WTC11 (cell line): ENCODE results near the gene CALN1. TPM values are rescaled to one million over a fixed set of nuclear protein-coding genes. Genes with fewer than 3 reads are reported as not detected.

Experiments
- ATAC-seq: fragments of 200-7000 bp; cut with Tn5 transposase; 2 replicates; pipeline ENCODE4 v1.10.0; 2021; ENCODE audit warnings: mild to moderate bottlenecking, moderate library complexity
- CTCF ChIA-PET: fragments of 300-600 bp; sonication (Branson Sonifier 250); formaldehyde crosslinking; loops from one replicate; lab custom pipeline; 2021; ENCODE audit warnings: antibody characterized with exemption; lab: Charles Lee
- POLR2A ChIA-PET: fragments of 350-600 bp; sonication (Branson Sonifier 250); formaldehyde crosslinking; loops from one replicate; lab custom pipeline; 2021; ENCODE audit warnings: antibody characterized with exemption; lab: Charles Lee
- DNase-seq: peaks from one replicate; pipeline ENCODE4 v3.0.0; 2021; ENCODE audit warnings: low spot score
- H3K27ac Mint-ChIP-seq: 2 replicates; pipeline ENCODE4 v1.8.0; 2021; ENCODE audit warnings: mixed read lengths
- H3K27me3 Mint-ChIP-seq: 2 replicates; pipeline ENCODE4 v1.8.0; 2021; ENCODE audit warnings: low read depth, mild to moderate bottlenecking, moderate library complexity, mixed read lengths
- H3K36me3 Mint-ChIP-seq: 2 replicates; pipeline ENCODE4 v1.8.0; 2021; ENCODE audit warnings: mixed read lengths
- H3K4me1 Mint-ChIP-seq: 2 replicates; pipeline ENCODE4 v1.8.0; 2022; ENCODE audit warnings: mixed read lengths
- H3K4me3 Mint-ChIP-seq: 2 replicates; pipeline ENCODE4 v1.8.0; 2021; ENCODE audit warnings: mild to moderate bottlenecking, moderate library complexity, mixed read lengths
- H3K9me3 Mint-ChIP-seq: 2 replicates; pipeline ENCODE4 v1.8.0; 2021; ENCODE audit warnings: mixed read lengths
- GRHL2 ChIP-seq: fragments of 250-450 bp; sonication (Bioruptor Pico); IDR thresholded peaks from 2 replicates; pipeline ENCODE4 v1.8.0; 2022; ENCODE audit warnings: mild to moderate bottlenecking, moderate library complexity; ENCODE audit not compliant: insufficient replicate concordance, severe bottlenecking
- GTF2I ChIP-seq: fragments of 250-450 bp; sonication (Bioruptor Pico); conservative IDR thresholded peaks from 2 replicates; pipeline ENCODE4 v1.4.0; 2021; ENCODE audit warnings: mild to moderate bottlenecking
- JUN ChIP-seq: sonication (generic); formaldehyde crosslinking; IDR thresholded peaks from 2 replicates; pipeline ENCODE4 v1.8.0; 2023; ENCODE audit warnings: mild to moderate bottlenecking, missing genetic modification reagents
- MXD4 ChIP-seq: fragments of 250-450 bp; sonication (Bioruptor Pico); IDR thresholded peaks from 2 replicates; pipeline ENCODE4 v1.8.0; 2021; ENCODE audit warnings: mild to moderate bottlenecking, moderate library complexity, borderline replicate concordance
- NFYB ChIP-seq: sonication (generic); formaldehyde crosslinking; conservative IDR thresholded peaks from 2 replicates; pipeline ENCODE4 v1.8.0; 2022; ENCODE audit warnings: low read depth, missing genetic modification reagents
- NR3C1 ChIP-seq: sonication (generic); formaldehyde crosslinking; conservative IDR thresholded peaks from 2 replicates; pipeline ENCODE4 v1.8.1; 2023; ENCODE audit warnings: low read depth, mild to moderate bottlenecking, missing genetic modification reagents
- RELA ChIP-seq: sonication (generic); formaldehyde crosslinking; IDR thresholded peaks from 2 replicates; pipeline ENCODE4 v1.8.1; 2022; ENCODE audit warnings: missing genetic modification reagents, mild to moderate bottlenecking, borderline replicate concordance
- SOX15 ChIP-seq: fragments of 250-450 bp; sonication (Bioruptor Pico); IDR thresholded peaks from 2 replicates; pipeline ENCODE4 v1.9.0; 2021; ENCODE audit warnings: mild to moderate bottlenecking
- ZNF138 ChIP-seq: sonication (generic); formaldehyde crosslinking; conservative IDR thresholded peaks from 2 replicates; pipeline ENCODE4 v1.8.1; 2022; ENCODE audit warnings: mild to moderate bottlenecking, moderate library complexity, missing genetic modification reagents
- ZNF416 ChIP-seq: fragments of 250-450 bp; sonication (Bioruptor Pico); IDR thresholded peaks from 2 replicates; pipeline ENCODE4 v1.9.0; 2021; ENCODE audit warnings: mild to moderate bottlenecking, inconsistent platforms
- ZNF671 ChIP-seq: fragments of 250-450 bp; sonication (Bioruptor Pico); IDR thresholded peaks from 2 replicates; pipeline ENCODE4 v1.8.0; 2021; ENCODE audit warnings: mild to moderate bottlenecking
- total RNA-seq: library from RNA; stranded (reverse); gene quantifications from 3 replicates; pipeline ENCODE4 v1.2.3, GENCODE V29; 2021
- TF ChIP-seq, protein P1 (sequence below): sonication (generic); formaldehyde crosslinking; IDR thresholded peaks from 2 replicates; pipeline ENCODE4 v1.8.1; 2023; ENCODE audit warnings: mild to moderate bottlenecking, missing genetic modification reagents, borderline replicate concordance
- TF ChIP-seq, protein P2 (sequence below): fragments of 250-450 bp; sonication (Bioruptor Pico); IDR thresholded peaks from 2 replicates; pipeline ENCODE4 v2.1.2; 2022; ENCODE audit warnings: mild to moderate bottlenecking, moderate library complexity
- TF ChIP-seq, protein P3 (sequence below): sonication (generic); formaldehyde crosslinking; IDR thresholded peaks from 2 replicates; pipeline ENCODE4 v1.8.0; 2023; ENCODE audit warnings: missing genetic modification reagents
- TF ChIP-seq, protein P4 (sequence below): fragments of 250-450 bp; sonication (Bioruptor Pico); IDR thresholded peaks from 2 replicates; pipeline ENCODE4 v1.9.0; 2021; ENCODE audit warnings: mild to moderate bottlenecking, borderline replicate concordance
- TF ChIP-seq, protein P5 (sequence below): sonication (generic); formaldehyde crosslinking; conservative IDR thresholded peaks from 2 replicates; pipeline ENCODE4 v1.8.1; 2023; ENCODE audit warnings: mild to moderate bottlenecking, low read depth, missing genetic modification reagents, moderate library complexity
- TF ChIP-seq, protein P6 (sequence below): sonication (generic); formaldehyde crosslinking; IDR thresholded peaks from 2 replicates; pipeline ENCODE4 v1.8.0; 2022; ENCODE audit warnings: mild to moderate bottlenecking, missing genetic modification reagents
- TF ChIP-seq, protein P7 (sequence below): sonication (generic); formaldehyde crosslinking; IDR thresholded peaks from 2 replicates; pipeline ENCODE4 v1.8.0; 2023; ENCODE audit warnings: missing genetic modification reagents, mild to moderate bottlenecking, borderline replicate concordance

CALN1 gene
- total RNA-seq, 1 experiment from 2014 or later, result 10.5 TPM

DNA sequence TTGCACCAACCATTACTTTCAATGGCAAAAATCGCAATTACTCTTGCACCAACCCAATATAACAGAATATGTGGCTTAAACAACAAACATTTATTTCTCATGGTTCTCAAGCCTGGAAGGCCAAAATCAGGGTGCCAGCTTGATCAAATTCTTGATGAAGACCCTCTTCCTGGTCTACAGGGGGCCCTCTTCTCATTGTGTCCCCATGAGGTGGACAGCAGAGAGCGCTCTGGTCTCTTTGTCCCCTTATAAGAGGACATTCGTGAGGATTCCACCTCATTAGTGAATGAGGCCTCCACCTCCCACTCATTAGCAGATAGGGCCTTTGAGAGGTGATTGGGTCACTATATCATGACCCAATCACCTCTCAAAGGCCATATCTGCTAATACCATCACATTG, 120.0 kb downstream of the CALN1 start:
- DNase-seq, result no peak
- H3K9me3 Mint-ChIP-seq, result peaks cover 13% of the 10 kb centered on the region
- no peak for ATAC-seq
- no peak overlapping the region for H3K27ac Mint-ChIP-seq
- peaks cover 11% of the 10 kb centered on the region for H3K36me3 Mint-ChIP-seq
- H3K4me1 Mint-ChIP-seq, result peaks cover 6% of the 10 kb centered on the region; the same call in 1 of the 2 replicates
- no peaks in the 10 kb centered on the region for H3K27me3 Mint-ChIP-seq
- H3K4me3 Mint-ChIP-seq, result no peak overlapping the region
- ChIA-PET POLR2A (interaction anchor here (0.7 kb wide), 1 partner anchor 28 kb away, joined by 3 read pairs; no protein-coding TSS in a partner anchor), CTCF (no interaction called here)
- no peak for TF ChIP-seq GRHL2 (CRISPR knock-in tag)
- TF ChIP-seq, protein P1, sequence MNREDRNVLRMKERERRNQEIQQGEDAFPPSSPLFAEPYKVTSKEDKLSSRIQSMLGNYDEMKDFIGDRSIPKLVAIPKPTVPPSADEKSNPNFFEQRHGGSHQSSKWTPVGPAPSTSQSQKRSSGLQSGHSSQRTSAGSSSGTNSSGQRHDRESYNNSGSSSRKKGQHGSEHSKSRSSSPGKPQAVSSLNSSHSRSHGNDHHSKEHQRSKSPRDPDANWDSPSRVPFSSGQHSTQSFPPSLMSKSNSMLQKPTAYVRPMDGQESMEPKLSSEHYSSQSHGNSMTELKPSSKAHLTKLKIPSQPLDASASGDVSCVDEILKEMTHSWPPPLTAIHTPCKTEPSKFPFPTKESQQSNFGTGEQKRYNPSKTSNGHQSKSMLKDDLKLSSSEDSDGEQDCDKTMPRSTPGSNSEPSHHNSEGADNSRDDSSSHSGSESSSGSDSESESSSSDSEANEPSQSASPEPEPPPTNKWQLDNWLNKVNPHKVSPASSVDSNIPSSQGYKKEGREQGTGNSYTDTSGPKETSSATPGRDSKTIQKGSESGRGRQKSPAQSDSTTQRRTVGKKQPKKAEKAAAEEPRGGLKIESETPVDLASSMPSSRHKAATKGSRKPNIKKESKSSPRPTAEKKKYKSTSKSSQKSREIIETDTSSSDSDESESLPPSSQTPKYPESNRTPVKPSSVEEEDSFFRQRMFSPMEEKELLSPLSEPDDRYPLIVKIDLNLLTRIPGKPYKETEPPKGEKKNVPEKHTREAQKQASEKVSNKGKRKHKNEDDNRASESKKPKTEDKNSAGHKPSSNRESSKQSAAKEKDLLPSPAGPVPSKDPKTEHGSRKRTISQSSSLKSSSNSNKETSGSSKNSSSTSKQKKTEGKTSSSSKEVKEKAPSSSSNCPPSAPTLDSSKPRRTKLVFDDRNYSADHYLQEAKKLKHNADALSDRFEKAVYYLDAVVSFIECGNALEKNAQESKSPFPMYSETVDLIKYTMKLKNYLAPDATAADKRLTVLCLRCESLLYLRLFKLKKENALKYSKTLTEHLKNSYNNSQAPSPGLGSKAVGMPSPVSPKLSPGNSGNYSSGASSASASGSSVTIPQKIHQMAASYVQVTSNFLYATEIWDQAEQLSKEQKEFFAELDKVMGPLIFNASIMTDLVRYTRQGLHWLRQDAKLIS (CRISPR knock-in tag), result no peak
- TF ChIP-seq, protein P2, sequence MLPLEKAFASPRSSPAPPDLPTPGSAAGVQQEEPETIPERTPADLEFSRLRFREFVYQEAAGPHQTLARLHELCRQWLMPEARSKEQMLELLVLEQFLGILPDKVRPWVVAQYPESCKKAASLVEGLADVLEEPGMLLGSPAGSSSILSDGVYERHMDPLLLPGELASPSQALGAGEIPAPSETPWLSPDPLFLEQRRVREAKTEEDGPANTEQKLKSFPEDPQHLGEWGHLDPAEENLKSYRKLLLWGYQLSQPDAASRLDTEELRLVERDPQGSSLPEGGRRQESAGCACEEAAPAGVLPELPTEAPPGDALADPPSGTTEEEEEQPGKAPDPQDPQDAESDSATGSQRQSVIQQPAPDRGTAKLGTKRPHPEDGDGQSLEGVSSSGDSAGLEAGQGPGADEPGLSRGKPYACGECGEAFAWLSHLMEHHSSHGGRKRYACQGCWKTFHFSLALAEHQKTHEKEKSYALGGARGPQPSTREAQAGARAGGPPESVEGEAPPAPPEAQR, result no peak
- TF ChIP-seq JUN, result no peak
- TF ChIP-seq ZNF416 (CRISPR knock-in tag), result no peak
- TF ChIP-seq RELA (CRISPR knock-in tag), result no peak
- no peak for TF ChIP-seq GTF2I
- TF ChIP-seq NR3C1 (CRISPR knock-in tag), result no peak
- TF ChIP-seq, protein P3, sequence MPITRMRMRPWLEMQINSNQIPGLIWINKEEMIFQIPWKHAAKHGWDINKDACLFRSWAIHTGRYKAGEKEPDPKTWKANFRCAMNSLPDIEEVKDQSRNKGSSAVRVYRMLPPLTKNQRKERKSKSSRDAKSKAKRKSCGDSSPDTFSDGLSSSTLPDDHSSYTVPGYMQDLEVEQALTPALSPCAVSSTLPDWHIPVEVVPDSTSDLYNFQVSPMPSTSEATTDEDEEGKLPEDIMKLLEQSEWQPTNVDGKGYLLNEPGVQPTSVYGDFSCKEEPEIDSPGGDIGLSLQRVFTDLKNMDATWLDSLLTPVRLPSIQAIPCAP (CRISPR knock-in tag), result no peak
- TF ChIP-seq MXD4 (CRISPR knock-in tag), result no peak
- TF ChIP-seq, protein P4, sequence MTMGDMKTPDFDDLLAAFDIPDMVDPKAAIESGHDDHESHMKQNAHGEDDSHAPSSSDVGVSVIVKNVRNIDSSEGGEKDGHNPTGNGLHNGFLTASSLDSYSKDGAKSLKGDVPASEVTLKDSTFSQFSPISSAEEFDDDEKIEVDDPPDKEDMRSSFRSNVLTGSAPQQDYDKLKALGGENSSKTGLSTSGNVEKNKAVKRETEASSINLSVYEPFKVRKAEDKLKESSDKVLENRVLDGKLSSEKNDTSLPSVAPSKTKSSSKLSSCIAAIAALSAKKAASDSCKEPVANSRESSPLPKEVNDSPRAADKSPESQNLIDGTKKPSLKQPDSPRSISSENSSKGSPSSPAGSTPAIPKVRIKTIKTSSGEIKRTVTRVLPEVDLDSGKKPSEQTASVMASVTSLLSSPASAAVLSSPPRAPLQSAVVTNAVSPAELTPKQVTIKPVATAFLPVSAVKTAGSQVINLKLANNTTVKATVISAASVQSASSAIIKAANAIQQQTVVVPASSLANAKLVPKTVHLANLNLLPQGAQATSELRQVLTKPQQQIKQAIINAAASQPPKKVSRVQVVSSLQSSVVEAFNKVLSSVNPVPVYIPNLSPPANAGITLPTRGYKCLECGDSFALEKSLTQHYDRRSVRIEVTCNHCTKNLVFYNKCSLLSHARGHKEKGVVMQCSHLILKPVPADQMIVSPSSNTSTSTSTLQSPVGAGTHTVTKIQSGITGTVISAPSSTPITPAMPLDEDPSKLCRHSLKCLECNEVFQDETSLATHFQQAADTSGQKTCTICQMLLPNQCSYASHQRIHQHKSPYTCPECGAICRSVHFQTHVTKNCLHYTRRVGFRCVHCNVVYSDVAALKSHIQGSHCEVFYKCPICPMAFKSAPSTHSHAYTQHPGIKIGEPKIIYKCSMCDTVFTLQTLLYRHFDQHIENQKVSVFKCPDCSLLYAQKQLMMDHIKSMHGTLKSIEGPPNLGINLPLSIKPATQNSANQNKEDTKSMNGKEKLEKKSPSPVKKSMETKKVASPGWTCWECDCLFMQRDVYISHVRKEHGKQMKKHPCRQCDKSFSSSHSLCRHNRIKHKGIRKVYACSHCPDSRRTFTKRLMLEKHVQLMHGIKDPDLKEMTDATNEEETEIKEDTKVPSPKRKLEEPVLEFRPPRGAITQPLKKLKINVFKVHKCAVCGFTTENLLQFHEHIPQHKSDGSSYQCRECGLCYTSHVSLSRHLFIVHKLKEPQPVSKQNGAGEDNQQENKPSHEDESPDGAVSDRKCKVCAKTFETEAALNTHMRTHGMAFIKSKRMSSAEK (CRISPR knock-in tag), result no peak
- TF ChIP-seq NFYB, result no peak
- TF ChIP-seq, protein P5, sequence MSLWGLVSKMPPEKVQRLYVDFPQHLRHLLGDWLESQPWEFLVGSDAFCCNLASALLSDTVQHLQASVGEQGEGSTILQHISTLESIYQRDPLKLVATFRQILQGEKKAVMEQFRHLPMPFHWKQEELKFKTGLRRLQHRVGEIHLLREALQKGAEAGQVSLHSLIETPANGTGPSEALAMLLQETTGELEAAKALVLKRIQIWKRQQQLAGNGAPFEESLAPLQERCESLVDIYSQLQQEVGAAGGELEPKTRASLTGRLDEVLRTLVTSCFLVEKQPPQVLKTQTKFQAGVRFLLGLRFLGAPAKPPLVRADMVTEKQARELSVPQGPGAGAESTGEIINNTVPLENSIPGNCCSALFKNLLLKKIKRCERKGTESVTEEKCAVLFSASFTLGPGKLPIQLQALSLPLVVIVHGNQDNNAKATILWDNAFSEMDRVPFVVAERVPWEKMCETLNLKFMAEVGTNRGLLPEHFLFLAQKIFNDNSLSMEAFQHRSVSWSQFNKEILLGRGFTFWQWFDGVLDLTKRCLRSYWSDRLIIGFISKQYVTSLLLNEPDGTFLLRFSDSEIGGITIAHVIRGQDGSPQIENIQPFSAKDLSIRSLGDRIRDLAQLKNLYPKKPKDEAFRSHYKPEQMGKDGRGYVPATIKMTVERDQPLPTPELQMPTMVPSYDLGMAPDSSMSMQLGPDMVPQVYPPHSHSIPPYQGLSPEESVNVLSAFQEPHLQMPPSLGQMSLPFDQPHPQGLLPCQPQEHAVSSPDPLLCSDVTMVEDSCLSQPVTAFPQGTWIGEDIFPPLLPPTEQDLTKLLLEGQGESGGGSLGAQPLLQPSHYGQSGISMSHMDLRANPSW (CRISPR knock-in tag), result no peak
- TF ChIP-seq SOX15 (CRISPR knock-in tag), result no peak
- TF ChIP-seq, protein P6, sequence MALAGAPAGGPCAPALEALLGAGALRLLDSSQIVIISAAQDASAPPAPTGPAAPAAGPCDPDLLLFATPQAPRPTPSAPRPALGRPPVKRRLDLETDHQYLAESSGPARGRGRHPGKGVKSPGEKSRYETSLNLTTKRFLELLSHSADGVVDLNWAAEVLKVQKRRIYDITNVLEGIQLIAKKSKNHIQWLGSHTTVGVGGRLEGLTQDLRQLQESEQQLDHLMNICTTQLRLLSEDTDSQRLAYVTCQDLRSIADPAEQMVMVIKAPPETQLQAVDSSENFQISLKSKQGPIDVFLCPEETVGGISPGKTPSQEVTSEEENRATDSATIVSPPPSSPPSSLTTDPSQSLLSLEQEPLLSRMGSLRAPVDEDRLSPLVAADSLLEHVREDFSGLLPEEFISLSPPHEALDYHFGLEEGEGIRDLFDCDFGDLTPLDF (CRISPR knock-in tag), result no peak
- TF ChIP-seq, protein P7, sequence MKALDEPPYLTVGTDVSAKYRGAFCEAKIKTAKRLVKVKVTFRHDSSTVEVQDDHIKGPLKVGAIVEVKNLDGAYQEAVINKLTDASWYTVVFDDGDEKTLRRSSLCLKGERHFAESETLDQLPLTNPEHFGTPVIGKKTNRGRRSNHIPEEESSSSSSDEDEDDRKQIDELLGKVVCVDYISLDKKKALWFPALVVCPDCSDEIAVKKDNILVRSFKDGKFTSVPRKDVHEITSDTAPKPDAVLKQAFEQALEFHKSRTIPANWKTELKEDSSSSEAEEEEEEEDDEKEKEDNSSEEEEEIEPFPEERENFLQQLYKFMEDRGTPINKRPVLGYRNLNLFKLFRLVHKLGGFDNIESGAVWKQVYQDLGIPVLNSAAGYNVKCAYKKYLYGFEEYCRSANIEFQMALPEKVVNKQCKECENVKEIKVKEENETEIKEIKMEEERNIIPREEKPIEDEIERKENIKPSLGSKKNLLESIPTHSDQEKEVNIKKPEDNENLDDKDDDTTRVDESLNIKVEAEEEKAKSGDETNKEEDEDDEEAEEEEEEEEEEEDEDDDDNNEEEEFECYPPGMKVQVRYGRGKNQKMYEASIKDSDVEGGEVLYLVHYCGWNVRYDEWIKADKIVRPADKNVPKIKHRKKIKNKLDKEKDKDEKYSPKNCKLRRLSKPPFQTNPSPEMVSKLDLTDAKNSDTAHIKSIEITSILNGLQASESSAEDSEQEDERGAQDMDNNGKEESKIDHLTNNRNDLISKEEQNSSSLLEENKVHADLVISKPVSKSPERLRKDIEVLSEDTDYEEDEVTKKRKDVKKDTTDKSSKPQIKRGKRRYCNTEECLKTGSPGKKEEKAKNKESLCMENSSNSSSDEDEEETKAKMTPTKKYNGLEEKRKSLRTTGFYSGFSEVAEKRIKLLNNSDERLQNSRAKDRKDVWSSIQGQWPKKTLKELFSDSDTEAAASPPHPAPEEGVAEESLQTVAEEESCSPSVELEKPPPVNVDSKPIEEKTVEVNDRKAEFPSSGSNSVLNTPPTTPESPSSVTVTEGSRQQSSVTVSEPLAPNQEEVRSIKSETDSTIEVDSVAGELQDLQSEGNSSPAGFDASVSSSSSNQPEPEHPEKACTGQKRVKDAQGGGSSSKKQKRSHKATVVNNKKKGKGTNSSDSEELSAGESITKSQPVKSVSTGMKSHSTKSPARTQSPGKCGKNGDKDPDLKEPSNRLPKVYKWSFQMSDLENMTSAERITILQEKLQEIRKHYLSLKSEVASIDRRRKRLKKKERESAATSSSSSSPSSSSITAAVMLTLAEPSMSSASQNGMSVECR (CRISPR knock-in tag), result no peak
- TF ChIP-seq ZNF138 (CRISPR knock-in tag), result no peak
- no peak for TF ChIP-seq ZNF671
